Liver (tissue), 9 donors: ENCODE data around the gene STK32C. TPM values are rescaled to one million over a fixed set of nuclear protein-coding genes. Genes with fewer than 3 reads are reported as not detected.

Source experiments
- DNase-seq: peaks from one replicate; pipeline ENCODE4 v3.0.0-alpha.2; 2017; ENCODE audit warnings: low spot score
- H3K27ac ChIP-seq, 2 donors: one replicate each; pipeline ENCODE4 v1.7.0; 2013; ENCODE audit warnings: inconsistent platforms in 2 of 2, low read length in 2 of 2, control low read depth in 1 of 2, low read depth in 1 of 2, mild to moderate bottlenecking in 1 of 2
- H3K27me3 ChIP-seq, 4 donors: one replicate each; pipeline versions ENCODE4 v1.6.1 to v1.7.0; 2013; ENCODE audit warnings: low read length in 3 of 4, inconsistent platforms in 1 of 4, mild to moderate bottlenecking in 1 of 4, moderate library complexity in 1 of 4; ENCODE audit not compliant: control insufficient read depth in 4 of 4, insufficient read depth in 4 of 4
- H3K36me3 ChIP-seq, 4 donors: one replicate each; pipeline versions ENCODE4 v1.6.1 to v1.7.0; 2013; ENCODE audit warnings: low read length in 3 of 4, mild to moderate bottlenecking in 3 of 4, low read depth in 1 of 4, moderate library complexity in 1 of 4; ENCODE audit not compliant: control insufficient read depth in 4 of 4, insufficient read depth in 3 of 4
- H3K4me1 ChIP-seq, 4 donors: one replicate each; pipeline versions ENCODE4 v1.6.1 to v1.7.0; 2013; ENCODE audit warnings: low read length in 3 of 4, mild to moderate bottlenecking in 3 of 4, moderate library complexity in 1 of 4; ENCODE audit not compliant: control insufficient read depth in 4 of 4, insufficient read depth in 4 of 4
- H3K4me3 ChIP-seq, 3 donors: one replicate each; pipeline versions ENCODE4 v1.6.1 to v1.7.0; 2013; ENCODE audit warnings: low read length in 3 of 3, control low read depth in 1 of 3, low read depth in 1 of 3, mild to moderate bottlenecking in 1 of 3
- H3K9ac ChIP-seq, 2 donors: one replicate each; pipeline ENCODE4 v1.7.0; 2013; ENCODE audit warnings: low read length in 2 of 2, mild to moderate bottlenecking in 2 of 2, moderate library complexity in 2 of 2, control low read depth in 1 of 2, low read depth in 1 of 2
- H3K9me3 ChIP-seq, 4 donors: one replicate each; pipeline versions ENCODE4 v1.6.1 to v1.7.0; 2013; ENCODE audit warnings: low read length in 3 of 4; ENCODE audit not compliant: control insufficient read depth in 4 of 4
- ATF3 ChIP-seq: IDR thresholded peaks from 2 replicates; pipeline ENCODE4 v1.6.1; 2016; ENCODE audit warnings: antibody characterized with exemption
- EGR1 ChIP-seq, 2 donors: IDR thresholded peaks; 2 replicates each; pipeline ENCODE4 v1.6.1; 2016 to 2018; ENCODE audit warnings: antibody characterized with exemption in 2 of 2, low read depth in 2 of 2
- FOXA1 ChIP-seq: IDR thresholded peaks from 2 replicates; pipeline ENCODE4 v1.6.1; 2016; ENCODE audit warnings: antibody characterized with exemption
- FOXA2 ChIP-seq: IDR thresholded peaks from 2 replicates; pipeline ENCODE4 v1.6.1; 2016; ENCODE audit warnings: antibody characterized with exemption
- HNF4A ChIP-seq, 2 donors: conservative IDR thresholded peaks; 2 replicates each; pipeline ENCODE4 v1.6.1; 2016; ENCODE audit warnings: antibody characterized with exemption in 2 of 2, mild to moderate bottlenecking in 2 of 2
- JUND ChIP-seq, 2 donors: IDR thresholded peaks; 2 replicates each; pipeline ENCODE4 v1.6.1; 2016; ENCODE audit warnings: antibody characterized with exemption in 2 of 2
- MAX ChIP-seq: IDR thresholded peaks from 2 replicates; pipeline ENCODE4 v1.6.1; 2016; ENCODE audit warnings: antibody characterized with exemption
- NR2F2 ChIP-seq: IDR thresholded peaks from 2 replicates; pipeline ENCODE4 v1.6.1; 2016; ENCODE audit warnings: antibody characterized with exemption
- TAF1 ChIP-seq: conservative IDR thresholded peaks from 2 replicates; pipeline ENCODE4 v1.6.1; 2016; ENCODE audit warnings: antibody characterized with exemption, mild to moderate bottlenecking
- YY1 ChIP-seq: IDR thresholded peaks from 2 replicates; pipeline ENCODE4 v1.6.1; 2016; ENCODE audit warnings: antibody characterized with exemption, mild to moderate bottlenecking
- WGBS: extraction: QIAGEN DNeasy Blood & Tissue Kit; methylation state at CpG from one replicate; pipeline ENCODE4 v1.1.7; 2013; 5-methylcytosine and 5-hydroxymethylcytosine counted together
- polyA plus RNA-seq, 2 donors: library from polyadenylated mRNA; stranded (reverse) in 1 of 2; unstranded in 1 of 2; fragments of 200-250 nt in 1 of 2; fragments of >200 nt in 1 of 2; fragmentation: Nextera tagmentation in 1 of 2; extraction: Ambion mirVana in 1 of 2; gene quantifications; one replicate each; pipeline versions ENCODE4 v1.2.1 to v1.2.3, GENCODE V29; 2013 to 2015
- total RNA-seq, 2 donors: library from RNA; depleted of rRNA; stranded (reverse); fragments of >200 nt; gene quantifications; one replicate each; pipeline ENCODE4 v1.2.3, GENCODE V29; 2014
- TF ChIP-seq, protein P1 (sequence below): fragments of 150-350 bp; IDR thresholded peaks from 2 replicates; pipeline ENCODE4 v1.5.1; 2017; ENCODE audit warnings: improper control_type of control experiment, low read depth, low read length; ENCODE audit not compliant: missing input control
- TF ChIP-seq, protein P2 (sequence below): IDR thresholded peaks from 2 replicates; pipeline ENCODE4 v1.6.1; 2016; ENCODE audit warnings: antibody characterized with exemption
- donor health status: healthy.
- donor health status: healthy.
- donor health status: healthy.
- donor health status: healthy.
- donor health status: healthy.

The STK32C gene
- total and polyA plus RNA-seq, 4 donors = 1.8 to 4.6 (median 2.2) TPM

DNA sequence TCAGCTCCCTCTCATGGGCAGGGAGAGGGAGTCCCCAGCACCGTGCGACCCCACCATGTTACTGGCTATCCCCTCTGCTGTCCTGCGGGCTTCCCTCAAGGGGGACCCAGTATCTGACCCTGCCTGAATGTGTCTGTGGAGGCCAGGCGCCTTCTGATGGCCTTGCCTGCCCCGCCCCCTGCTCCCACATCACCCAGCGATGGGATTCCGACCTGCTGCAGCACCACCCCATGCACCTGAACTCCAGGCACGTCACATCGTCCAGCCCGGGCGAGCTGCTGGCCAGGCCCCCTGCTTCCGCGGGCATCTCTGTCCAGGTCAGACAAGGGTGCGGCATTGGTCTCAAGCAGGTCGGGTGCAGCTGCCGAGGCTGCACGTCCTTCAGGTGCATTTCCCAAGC lies 43.2 kb upstream of the STK32C start:
- Histone ChIP-seq H3K4me1 (peaks cover 0 to under 1% (median 0%) of the 10 kb centered on the region in 4 donors), H3K9me3 (no peaks in the 10 kb centered on the region), H3K9ac (no peak overlapping the region), H3K27ac (no peak overlapping the region), H3K4me3 (no peak overlapping the region), H3K27me3 (no peaks in the 10 kb centered on the region), H3K36me3 (peaks cover 0 to 4% (median 2%) of the 10 kb centered on the region in 4 donors)
- TF ChIP-seq TAF1 = no peak
- TF ChIP-seq ATF3 = no peak
- TF ChIP-seq, protein P1, sequence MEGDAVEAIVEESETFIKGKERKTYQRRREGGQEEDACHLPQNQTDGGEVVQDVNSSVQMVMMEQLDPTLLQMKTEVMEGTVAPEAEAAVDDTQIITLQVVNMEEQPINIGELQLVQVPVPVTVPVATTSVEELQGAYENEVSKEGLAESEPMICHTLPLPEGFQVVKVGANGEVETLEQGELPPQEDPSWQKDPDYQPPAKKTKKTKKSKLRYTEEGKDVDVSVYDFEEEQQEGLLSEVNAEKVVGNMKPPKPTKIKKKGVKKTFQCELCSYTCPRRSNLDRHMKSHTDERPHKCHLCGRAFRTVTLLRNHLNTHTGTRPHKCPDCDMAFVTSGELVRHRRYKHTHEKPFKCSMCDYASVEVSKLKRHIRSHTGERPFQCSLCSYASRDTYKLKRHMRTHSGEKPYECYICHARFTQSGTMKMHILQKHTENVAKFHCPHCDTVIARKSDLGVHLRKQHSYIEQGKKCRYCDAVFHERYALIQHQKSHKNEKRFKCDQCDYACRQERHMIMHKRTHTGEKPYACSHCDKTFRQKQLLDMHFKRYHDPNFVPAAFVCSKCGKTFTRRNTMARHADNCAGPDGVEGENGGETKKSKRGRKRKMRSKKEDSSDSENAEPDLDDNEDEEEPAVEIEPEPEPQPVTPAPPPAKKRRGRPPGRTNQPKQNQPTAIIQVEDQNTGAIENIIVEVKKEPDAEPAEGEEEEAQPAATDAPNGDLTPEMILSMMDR = no peak
- no peak for TF ChIP-seq YY1
- no peak for TF ChIP-seq NR2F2
- no peak for TF ChIP-seq JUND (IDR thresholded peaks at IDR 0.05)
- TF ChIP-seq FOXA1 = no peak
- WGBS = 95% methylated on average over 17 of the region's 17 CpGs
- DNase-seq = no peak

- H3K36me3 ChIP-seq = peaks cover 0 to 4% (median 2%) of the 10 kb centered on the region in 4 donors
- no peak overlapping the region for H3K4me3 ChIP-seq
- WGBS = 87% methylated on average over 11 of the region's 11 CpGs
- H3K9me3 ChIP-seq = no peaks in the 10 kb centered on the region
- no peaks in the 10 kb centered on the region for H3K27me3 ChIP-seq
- no peak overlapping the region for H3K9ac ChIP-seq
- peaks cover 0 to 5% (median 5%) of the 10 kb centered on the region in 4 donors for H3K4me1 ChIP-seq
- no peak overlapping the region for H3K27ac ChIP-seq
- TF ChIP-seq HNF4A (conservative IDR thresholded peaks at IDR 0.05) (no peak), FOXA2 (no peak), EGR1 (IDR thresholded peaks at IDR 0.05; ENCODE audit: low read depth in 2 of 2) (no peak), NR2F2 (no peak), MAX (no peak)
- TF ChIP-seq, protein P1 = no peak
- TF ChIP-seq, protein P2, sequence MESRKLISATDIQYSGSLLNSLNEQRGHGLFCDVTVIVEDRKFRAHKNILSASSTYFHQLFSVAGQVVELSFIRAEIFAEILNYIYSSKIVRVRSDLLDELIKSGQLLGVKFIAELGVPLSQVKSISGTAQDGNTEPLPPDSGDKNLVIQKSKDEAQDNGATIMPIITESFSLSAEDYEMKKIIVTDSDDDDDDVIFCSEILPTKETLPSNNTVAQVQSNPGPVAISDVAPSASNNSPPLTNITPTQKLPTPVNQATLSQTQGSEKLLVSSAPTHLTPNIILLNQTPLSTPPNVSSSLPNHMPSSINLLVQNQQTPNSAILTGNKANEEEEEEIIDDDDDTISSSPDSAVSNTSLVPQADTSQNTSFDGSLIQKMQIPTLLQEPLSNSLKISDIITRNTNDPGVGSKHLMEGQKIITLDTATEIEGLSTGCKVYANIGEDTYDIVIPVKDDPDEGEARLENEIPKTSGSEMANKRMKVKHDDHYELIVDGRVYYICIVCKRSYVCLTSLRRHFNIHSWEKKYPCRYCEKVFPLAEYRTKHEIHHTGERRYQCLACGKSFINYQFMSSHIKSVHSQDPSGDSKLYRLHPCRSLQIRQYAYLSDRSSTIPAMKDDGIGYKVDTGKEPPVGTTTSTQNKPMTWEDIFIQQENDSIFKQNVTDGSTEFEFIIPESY = no peak
- no peak for DNase-seq
Observed at GRCh38 chr10:132350391-132350790, 42.6 kb upstream of the STK32C start.
